Activated CD4-positive, alpha-beta T cell treated with anti-CD3 and anti-CD28 coated beads, Interleukin-2, amount 50 U/mL, for 24 hours (primary cell): ENCODE data around the gene DUOXA1.

ENCODE experiments used
- DNase-seq, 2 donors: peaks; one replicate each; pipeline ENCODE4 v3.0.0-alpha.2; 2020; ENCODE audit warnings: low read depth in 1 of 2, low spot score in 1 of 2

DUOXA1 gene

DNA sequence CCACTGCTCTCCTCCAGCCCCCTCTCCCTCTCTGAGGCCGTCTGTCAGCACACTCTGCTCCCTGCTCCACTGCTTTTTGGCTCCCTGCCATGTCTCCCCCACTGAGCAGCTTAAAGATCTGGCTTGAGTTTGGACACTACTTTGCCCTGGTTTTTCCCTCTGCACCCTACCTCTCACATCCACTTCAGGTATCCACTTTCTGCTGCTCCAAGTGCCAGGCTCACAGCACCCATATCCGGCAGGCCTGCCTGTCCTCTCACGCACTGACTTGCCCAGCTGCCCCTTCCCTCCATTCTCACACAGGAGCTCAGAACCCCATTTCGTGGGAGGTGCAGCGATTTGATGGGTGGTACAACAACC lies 3.9 kb upstream of the DUOXA1 start:
- no peak for DNase-seq

DNA sequence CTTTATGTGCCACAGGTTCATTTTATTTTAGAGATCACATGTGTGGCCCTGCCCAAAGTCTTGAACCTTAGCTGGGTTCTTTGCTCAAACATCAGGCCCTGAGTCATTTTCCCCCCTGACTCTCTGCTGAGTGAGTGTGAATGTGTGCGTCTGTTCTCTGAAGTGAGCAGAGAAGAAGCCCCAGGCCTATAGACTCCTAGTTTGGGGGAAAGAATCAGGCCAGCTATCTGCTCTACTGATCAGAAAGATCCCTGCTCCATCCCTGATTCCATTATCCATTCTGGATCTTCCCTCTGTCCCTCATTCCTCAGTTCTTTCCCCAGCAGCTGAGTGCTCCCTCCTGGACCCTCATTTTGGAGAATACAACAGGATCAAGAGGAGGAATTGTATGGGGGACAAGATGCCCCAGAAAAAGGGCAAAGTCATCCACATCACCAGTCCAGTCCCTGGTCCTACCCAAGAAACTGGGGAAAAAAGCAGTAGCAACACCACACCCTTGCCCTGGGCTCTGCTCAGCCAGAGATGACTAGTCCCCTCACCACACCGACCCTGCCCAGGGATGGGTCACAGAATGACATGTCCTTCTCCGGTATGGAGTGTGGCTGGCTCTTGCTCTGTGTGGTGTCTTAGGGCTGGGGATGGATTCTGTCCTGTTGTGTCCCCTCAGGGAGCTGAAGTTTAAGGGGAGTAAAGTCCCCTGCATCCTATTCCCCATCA lies 3.3 kb upstream of the DUOXA1 start:
- no peak for DNase-seq

DNA sequence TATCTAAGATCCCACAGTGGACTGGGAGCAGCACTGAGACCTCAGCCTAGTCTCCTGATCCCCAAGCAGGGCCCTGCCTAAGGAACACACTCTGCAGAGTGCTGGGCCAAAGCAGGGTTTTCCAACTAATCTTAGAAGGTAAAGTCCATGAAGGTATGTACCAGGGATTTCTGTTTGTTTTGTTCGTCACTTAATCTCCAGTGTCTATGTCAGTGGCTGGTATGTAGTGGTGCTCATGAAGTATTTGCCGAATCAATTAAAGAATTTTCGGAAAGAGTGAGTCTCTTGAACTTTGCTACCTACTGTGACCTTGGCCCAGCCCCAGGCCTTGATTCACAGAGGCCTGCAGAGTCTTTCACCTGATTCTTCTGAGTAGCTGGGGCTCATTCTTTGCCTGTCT lies 1.8 kb upstream of the DUOXA1 start:
- DNase-seq: no peak

DNA sequence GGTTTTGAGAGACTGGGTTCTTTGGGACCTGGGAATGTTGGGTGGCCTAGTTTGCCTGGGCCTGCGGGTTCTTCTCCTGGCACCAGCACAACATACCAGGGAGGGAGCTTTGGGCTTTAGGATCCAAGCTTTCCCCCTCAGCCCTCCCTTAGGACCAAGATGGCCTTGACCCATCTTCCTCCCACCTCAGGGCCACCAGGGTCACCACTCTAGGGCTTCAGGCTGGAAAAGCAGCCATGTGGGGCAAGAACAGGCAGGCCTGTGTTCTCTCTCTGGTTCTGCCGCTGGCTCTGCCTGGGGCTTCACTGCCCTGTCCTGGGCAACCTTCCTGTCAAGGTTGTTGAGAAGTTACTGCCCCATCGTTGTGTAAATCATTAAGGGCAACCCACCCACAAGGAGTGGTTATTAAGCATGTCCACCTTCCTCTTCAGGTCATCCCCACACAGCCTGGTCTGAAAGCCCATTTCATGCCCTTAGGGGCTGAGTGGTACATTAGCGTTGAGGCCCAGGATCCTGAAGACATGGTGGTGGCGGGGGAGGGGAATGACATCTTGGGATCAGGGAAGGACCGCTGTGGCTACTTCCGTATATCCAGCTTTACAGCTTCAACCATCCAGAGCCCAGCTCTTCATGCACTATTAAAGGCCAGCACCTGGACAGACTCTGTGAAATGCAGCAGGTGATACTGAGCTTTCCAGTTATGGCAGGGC lies 767 bp upstream of the DUOXA1 start:
- DNase-seq: no peak

- DNase-seq: no peak
Observed at GRCh38 chr15:45128971-45129639, 574 bp downstream of the DUOXA1 start.

- peak in 1 of 2 donors; percentile 27 for DNase-seq
Observed at GRCh38 chr15:45126535-45127158, 3.0 kb downstream of the DUOXA1 start.

GRCh38 chr15:45123397-45123796 lies 6.3 kb downstream of the DUOXA1 start:
- no peak for DNase-seq

DNA sequence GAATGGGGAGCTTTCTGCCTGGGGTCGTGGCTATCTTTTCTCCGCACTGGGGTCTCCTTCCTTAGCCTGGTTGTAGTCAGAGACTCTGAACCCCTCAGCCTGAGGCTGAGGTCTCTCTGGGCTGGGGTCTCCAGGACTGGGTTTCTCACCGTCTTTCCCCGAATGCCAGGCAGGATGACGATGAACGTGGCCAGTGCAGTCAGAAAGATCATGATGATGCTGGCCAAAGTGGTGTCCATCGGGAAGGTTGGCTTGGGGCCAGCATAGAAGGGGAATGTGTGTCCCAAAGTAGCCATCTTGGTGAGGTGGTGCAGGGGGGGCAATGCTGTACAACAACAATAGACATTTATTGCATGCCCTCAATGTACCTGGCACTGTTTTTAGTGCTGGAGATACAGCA lies 7.0 kb downstream of the DUOXA1 start:
- DNase-seq: no peak

GRCh38 chr15:45121706-45122417 lies 7.8 kb downstream of the DUOXA1 start:
- no peak for DNase-seq

DNA sequence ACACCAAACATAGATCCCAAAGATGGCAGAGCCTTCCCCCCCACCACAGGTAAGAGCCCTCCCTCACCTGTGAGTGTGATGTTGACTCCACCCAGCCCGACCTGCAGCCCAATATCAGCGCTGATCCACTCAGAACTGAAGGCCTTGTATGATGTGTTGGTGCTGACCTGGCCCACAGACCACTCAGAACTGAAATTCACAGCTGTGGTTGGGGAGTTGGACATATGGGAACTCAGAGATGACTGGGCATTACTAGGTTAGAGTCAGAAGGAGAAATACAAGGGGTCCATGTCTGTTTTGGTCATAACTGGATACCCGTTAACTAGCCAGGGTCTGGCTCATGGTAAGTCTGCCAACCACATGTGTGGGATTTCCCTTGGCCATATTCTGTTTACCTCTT lies 8.7 kb downstream of the DUOXA1 start:
- DNase-seq: no peak

- no peak for DNase-seq
Observed at GRCh38 chr15:45120081-45120972, 9.4 kb downstream of the DUOXA1 start.

DNA sequence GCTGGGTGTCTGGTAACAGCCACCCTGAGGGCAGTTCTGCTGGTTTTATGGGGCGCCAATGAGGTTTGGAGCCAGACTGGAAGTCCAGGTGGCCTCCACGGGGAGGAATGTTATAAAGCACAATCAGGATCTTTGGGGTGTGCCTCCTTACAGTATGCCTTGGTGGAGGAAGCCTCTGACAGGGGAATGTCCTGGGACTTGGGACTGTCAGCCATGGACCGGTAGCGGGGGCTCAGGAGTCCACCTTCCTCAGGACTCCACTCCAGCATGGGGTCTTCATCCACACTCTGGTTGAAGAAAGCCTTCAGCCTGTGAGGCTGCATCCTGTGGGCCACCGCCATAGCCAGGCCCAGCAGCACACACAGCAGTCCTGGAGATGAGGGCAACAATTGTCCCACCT lies 10.7 kb downstream of the DUOXA1 start:
- DNase-seq: no peak

- DNase-seq: peak; percentile 65 to 78
Observed at GRCh38 chr15:45118131-45118588, 11.5 kb downstream of the DUOXA1 start.

DNA sequence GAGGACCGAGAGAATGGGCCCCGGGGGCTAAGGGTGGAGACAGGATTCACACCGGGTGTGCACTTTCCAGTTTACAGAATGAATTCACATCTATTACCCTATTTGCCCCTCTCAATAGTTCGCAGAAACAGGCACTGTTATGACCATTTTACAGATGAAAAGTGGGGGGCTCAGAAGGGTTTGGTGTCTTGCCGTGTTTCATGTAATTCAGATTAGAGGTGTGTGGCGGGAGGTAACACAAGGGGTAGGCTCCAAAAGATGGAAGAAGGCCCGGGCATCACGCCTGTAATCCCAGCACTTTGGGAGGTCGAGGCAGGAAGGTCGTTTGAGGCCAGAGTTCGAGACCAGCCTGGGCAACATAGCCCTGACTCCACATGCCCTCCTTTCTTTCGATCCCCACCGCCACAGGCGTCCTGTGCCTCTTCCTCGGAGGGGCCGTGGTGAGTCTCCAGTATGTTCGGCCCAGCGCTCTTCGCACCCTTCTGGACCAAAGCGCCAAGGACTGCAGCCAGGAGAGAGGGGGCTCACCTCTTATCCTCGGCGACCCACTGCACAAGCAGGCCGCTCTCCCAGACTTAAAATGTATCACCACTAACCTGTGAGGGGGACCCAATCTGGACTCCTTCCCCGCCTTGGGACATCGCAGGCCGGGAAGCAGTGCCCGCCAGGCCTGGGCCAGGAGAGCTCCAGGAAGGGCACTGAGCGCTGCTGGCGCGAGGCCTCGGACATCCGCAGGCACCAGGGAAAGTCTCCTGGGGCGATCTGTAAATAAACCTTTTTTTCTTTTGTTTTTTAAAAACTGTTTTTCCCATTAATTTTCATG lies 12.2 kb downstream of the DUOXA1 start:
- no peak for DNase-seq

DNA sequence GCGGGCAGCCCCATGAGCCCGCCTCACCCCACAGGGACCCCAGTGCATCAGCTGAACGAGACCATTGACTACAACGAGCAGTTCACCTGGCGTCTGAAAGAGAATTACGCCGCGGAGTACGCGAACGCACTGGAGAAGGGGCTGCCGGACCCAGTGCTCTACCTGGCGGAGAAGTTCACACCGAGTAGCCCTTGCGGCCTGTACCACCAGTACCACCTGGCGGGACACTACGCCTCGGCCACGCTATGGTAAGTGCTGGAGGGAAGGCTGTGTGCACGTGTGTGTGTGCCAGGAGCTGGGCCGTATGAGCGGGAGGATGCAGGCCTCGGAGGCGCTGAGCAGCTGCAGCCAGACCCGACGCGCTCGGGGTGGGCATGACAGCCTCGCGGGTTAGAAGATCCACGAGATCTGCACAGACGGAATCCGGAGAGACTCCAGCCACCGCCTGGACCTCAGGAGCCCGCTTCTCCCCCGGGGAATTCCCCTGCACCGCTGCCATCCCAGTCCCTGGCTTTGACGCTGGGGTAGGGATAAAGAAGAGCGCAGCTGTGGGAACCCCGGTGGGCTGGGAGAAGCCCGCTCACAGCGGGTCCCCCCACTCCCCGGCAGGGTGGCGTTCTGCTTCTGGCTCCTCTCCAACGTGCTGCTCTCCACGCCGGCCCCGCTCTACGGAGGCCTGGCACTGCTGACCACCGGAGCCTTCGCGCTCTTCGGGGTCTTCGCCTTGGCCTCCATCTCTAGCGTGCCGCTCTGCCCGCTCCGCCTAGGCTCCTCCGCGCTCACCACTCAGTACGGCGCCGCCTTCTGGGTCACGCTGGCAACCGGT lies 13.0 kb downstream of the DUOXA1 start:
- no peak for DNase-seq

DNA sequence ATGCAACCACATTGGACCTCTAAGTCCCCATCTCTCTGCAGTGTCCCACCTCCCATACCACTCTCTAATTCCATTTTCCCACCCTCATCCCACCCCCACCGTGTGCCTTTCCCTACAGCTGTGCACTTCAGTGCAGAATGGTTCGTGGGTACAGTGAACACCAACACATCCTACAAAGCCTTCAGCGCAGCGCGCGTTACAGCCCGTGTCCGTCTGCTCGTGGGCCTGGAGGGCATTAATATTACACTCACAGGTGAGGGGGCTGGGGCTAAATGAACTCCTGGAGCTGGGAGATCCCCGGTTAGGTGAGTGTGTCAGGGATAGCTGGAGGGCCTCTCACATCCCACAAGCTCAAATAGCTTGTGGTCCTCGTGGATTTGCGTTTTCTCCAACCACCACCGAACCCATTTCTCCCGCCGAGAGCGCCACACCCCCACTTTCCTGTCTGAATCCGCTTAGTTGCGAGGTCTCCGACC lies 13.6 kb downstream of the DUOXA1 start:
- no peak for DNase-seq

GRCh38 chr15:45115312-45115820 lies 14.3 kb downstream of the DUOXA1 start:
- no peak for DNase-seq

GRCh38 chr15:45114751-45115085 lies 15.0 kb downstream of the DUOXA1 start:
- DNase-seq: no peak
